A549 (cell line): ENCODE data around the gene ARHGEF10L.

Experiments
- CTCF ChIP-seq: fragments of >200 bp; sonication (Bioruptor Twin); formaldehyde crosslinking; IDR thresholded peaks from 3 replicates; pipeline ENCODE4 v1.5.1; 2016
- HDAC2 ChIP-seq: fragments of 200-600 bp; sonication (generic); IDR thresholded peaks from 2 replicates; pipeline ENCODE4 v1.6.1; 2016
- POLR2A ChIP-seq: IDR thresholded peaks from 2 replicates; pipeline ENCODE4 v1.6.1; 2012; ENCODE audit warnings: mild to moderate bottlenecking, low read length
- SMC3 ChIP-seq: fragments of >200 bp; sonication (Bioruptor Twin); formaldehyde crosslinking; IDR thresholded peaks from 3 replicates; pipeline ENCODE4 v1.6.1; 2018; ENCODE audit warnings: inconsistent platforms
- TF ChIP-seq, protein P1 (sequence below): IDR thresholded peaks from 2 replicates; pipeline ENCODE4 v1.6.1; 2012; ENCODE audit warnings: low read depth, borderline replicate concordance

DNA sequence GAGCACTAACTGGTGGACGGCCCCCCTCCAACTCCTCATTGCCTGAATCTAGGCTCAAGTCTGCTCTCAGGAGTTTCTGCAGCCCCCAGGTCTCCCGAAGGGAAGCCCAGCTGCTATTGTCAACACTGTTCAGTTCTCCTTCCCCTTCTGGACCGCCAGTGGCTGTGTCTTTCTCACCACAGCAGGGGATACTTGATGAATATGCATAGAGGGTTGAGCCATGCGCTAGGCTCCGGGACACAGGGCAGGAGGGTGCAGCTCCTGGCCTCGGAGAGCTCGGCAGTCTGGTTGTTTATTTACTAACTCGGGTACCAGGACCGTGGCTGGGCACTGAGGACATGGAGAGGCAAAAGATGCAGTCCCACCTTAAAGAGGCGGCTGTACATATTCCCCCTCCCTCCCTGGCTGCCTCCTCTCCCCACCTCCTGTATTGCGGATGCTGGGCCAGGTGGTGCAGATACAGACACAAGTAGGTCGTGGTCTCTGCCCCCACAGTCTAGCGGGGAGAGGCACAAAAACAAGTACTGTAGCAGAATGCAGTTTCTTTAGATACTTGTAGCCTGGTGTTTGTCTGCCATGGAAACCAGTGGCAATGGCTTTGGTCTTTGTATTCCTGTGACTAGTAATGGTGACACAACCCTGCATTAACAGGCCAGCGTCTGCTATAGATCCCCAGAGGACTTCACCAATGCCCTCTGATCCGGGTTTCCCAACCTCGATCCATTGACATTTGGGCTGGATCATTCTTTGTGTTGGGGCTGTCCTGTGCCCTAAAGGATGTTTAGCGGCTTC, 26.2 kb downstream of the ARHGEF10L start:
- TF ChIP-seq POLR2A: no peak
- TF ChIP-seq CTCF: no peak
- TF ChIP-seq SMC3: no peak
- TF ChIP-seq HDAC2: no peak
- TF ChIP-seq, protein P1, sequence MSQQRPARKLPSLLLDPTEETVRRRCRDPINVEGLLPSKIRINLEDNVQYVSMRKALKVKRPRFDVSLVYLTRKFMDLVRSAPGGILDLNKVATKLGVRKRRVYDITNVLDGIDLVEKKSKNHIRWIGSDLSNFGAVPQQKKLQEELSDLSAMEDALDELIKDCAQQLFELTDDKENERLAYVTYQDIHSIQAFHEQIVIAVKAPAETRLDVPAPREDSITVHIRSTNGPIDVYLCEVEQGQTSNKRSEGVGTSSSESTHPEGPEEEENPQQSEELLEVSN: no peak
